ENCODE results near the gene BCAR1. TPM values are rescaled to one million over a fixed set of nuclear protein-coding genes. Genes with fewer than 3 reads are reported as not detected.

The BCAR1 gene
- total RNA-seq, 6 experiments from 2014 or later = 29.2 to 108 (median 51.2) TPM

DNA sequence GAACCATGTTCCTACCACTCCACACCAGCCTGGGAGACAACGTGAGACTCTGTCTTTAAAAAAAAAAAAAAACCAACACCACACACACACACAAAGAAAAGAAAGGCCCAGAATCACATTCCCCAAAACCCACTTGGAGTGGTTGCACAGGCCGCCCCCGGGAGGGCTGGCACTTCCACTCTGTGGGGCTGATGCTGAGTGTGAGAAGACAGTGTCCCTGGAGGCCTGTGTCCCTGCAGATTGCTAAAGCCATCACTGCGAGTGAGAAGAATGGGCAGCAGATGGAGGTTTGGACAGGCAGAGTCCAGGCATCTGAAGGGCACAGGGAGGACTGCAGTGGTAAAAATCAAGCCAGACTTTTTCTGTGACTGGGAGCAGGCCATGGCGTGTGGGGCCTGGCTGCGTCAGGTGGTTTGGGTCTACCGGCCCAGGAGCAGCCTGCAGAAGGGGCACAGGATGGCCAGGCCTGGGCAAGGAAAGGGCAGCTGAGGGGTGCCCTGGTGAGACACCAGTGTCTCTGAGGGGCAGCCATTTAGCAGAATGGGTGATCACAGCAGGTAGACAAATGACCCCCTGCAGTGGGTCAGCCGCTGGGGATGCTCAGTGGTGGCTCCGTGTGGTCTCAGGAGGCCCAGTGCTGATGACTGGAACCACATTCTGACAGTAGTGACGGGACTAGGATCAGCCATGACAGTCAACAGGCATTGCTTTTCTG, 57.5 kb downstream of the BCAR1 start:
- TF ChIP-seq POLR2A (IDR thresholded peaks at IDR 0.05) = no peak
- TF ChIP-seq, protein P1, sequence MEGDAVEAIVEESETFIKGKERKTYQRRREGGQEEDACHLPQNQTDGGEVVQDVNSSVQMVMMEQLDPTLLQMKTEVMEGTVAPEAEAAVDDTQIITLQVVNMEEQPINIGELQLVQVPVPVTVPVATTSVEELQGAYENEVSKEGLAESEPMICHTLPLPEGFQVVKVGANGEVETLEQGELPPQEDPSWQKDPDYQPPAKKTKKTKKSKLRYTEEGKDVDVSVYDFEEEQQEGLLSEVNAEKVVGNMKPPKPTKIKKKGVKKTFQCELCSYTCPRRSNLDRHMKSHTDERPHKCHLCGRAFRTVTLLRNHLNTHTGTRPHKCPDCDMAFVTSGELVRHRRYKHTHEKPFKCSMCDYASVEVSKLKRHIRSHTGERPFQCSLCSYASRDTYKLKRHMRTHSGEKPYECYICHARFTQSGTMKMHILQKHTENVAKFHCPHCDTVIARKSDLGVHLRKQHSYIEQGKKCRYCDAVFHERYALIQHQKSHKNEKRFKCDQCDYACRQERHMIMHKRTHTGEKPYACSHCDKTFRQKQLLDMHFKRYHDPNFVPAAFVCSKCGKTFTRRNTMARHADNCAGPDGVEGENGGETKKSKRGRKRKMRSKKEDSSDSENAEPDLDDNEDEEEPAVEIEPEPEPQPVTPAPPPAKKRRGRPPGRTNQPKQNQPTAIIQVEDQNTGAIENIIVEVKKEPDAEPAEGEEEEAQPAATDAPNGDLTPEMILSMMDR (IDR thresholded peaks at IDR 0.05) = no peak
- 90% methylated on average over 4 of the region's 10 CpGs for WGBS (ENCODE audit: insufficient coverage, low coverage, low lambda C conversion rate, missing lambda C conversion rate)
- Histone ChIP-seq H3K4me3 (no peak overlapping the region), H3K9me3 (no peaks in the 10 kb centered on the region), H3K36me3 (no peaks in the 10 kb centered on the region), H3K27me3 (no peaks in the 10 kb centered on the region), H3K4me1 (no peaks in the 10 kb centered on the region), H3K27ac (no peak overlapping the region)
- intact Hi-C loops (cut with DNase I) = no loop called here
- no peak for ATAC-seq
- peak in 2 of 3 donors; percentile 3 to 33 for DNase-seq

DNA sequence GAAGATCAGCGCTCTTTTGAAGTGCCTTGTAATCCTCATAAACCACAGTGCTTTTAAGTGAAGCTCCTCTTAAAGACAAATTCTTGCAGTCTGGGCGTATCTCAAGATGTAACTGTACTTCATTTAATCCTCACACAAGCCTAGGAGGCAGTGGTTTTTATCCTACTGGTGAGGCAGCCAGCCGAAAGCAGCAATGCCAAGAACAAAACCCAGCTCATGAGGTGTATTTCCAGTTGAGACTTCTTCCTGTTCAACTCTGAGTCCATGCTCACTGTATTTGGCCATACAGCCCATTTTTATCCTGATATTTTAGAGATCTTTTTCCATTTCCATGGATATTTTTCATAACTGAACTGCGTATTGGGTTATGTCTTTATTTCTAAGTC, 58.2 kb downstream of the BCAR1 start:
- Histone ChIP-seq H3K4me1 (no peaks in the 10 kb centered on the region), H3K27ac (no peak overlapping the region), H3K4me3 (no peak overlapping the region), H3K27me3 (no peaks in the 10 kb centered on the region), H3K9me3 (no peaks in the 10 kb centered on the region), H3K36me3 (no peaks in the 10 kb centered on the region)
- DNase-seq = no peak
- TF ChIP-seq, protein P1 (IDR thresholded peaks at IDR 0.05) = no peak
- no peak for TF ChIP-seq POLR2A (IDR thresholded peaks at IDR 0.05)
- no peak for ATAC-seq
- WGBS (ENCODE audit: insufficient coverage, low coverage, low lambda C conversion rate, missing lambda C conversion rate) = 90% methylated on average over 3 of the region's 4 CpGs
- intact Hi-C loops (cut with DNase I) = no loop called here

DNA sequence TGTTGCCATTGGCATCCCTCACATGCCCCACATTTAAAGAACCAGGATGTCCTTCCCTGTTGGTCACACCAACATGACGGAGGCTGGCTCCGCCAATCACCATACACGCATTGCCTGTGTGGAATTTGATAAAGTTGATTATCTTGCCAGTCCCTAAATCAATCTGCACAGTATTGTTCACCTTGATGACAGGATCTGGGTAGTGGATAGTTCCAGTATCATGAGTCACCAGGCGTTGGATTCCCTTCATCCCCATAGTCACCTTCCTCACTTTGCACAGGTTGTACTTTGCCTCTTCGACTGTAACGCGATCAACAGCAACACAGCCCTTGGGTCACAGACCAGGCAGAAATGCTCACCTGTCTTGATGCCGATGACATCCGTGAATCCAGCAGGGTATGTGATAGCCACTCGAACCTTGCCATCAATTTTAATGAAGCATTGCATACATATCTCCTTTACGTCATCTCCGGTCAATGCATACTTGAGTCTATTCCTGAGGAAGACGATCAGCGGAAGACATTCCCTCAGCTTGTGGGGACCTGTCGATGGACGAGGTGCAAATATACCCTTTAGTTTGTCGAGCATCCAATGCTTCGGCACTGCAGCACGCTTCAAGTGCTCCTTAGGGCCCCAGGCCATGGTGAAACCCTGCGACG, 58.7 kb downstream of the BCAR1 start:
- ATAC-seq (no peak), DNase-seq (peak in 1 of 3 donors; percentile 24)
- Histone ChIP-seq H3K4me1 (no peaks in the 10 kb centered on the region), H3K27me3 (no peaks in the 10 kb centered on the region), H3K27ac (no peak overlapping the region), H3K36me3 (no peaks in the 10 kb centered on the region), H3K4me3 (no peak overlapping the region), H3K9me3 (no peaks in the 10 kb centered on the region)
- intact Hi-C loops (cut with DNase I) = no loop called here
- 86% methylated on average over 15 of the region's 21 CpGs for WGBS (ENCODE audit: insufficient coverage, low coverage, low lambda C conversion rate, missing lambda C conversion rate)
- TF ChIP-seq, protein P1 (IDR thresholded peaks at IDR 0.05) = no peak
- no peak for TF ChIP-seq POLR2A (IDR thresholded peaks at IDR 0.05)

DNA sequence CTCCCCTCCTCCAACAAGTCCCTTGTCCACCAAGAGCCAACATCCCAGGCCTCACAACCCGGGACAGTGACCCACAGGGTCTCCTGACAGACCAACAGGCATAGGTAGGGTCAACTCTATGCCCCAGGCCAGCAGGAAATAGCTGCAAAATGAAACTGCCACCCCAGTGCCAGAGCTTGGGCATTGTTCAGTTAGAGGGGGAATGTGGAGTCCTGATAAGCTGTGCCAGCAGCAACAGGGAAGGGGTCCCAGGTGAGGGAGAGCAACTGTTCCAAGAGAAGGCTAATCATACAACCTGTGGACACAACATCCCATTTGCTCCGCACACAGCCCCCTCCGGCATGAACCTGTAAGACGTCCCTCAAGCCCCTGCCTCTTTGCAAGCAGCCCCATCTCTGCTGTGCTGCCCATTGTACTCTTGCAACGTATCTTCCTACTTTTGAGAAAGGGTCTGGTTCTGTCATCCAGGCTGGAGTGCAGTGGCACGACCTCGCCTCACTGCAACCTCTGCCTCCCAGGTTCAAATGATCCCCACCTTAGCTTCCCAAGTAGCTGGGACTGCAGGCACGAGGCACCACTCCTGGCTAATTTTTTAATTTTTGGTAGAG, 61.7 kb downstream of the BCAR1 start:
- no peak for DNase-seq
- Histone ChIP-seq H3K27ac (no peak overlapping the region), H3K4me3 (no peak overlapping the region), H3K4me1 (no peaks in the 10 kb centered on the region), H3K36me3 (no peaks in the 10 kb centered on the region), H3K9me3 (no peaks in the 10 kb centered on the region), H3K27me3 (no peaks in the 10 kb centered on the region)
- intact Hi-C loops (cut with DNase I) = no loop called here
- 51% methylated on average over 5 of the region's 8 CpGs for WGBS (ENCODE audit: insufficient coverage, low coverage, low lambda C conversion rate, missing lambda C conversion rate)
- ATAC-seq = no peak
- TF ChIP-seq, protein P1 (IDR thresholded peaks at IDR 0.05) = no peak
- TF ChIP-seq POLR2A (IDR thresholded peaks at IDR 0.05) = no peak
